PC-9 (cell line): ENCODE data around the gene PRLH.

Experiments used
- EZH2 ChIP-seq: fragments of 200-600 bp; sonication (generic); IDR thresholded peaks from 2 replicates; pipeline ENCODE4 v1.8.0; 2017; ENCODE audit warnings: antibody characterized with exemption, low read depth
- TF ChIP-seq, protein P1 (sequence below): fragments of 200-600 bp; sonication (generic); conservative IDR thresholded peaks from 2 replicates; pipeline ENCODE4 v1.6.1; 2017; ENCODE audit warnings: mixed run types, antibody characterized with exemption, mild to moderate bottlenecking, moderate library complexity

DNA sequence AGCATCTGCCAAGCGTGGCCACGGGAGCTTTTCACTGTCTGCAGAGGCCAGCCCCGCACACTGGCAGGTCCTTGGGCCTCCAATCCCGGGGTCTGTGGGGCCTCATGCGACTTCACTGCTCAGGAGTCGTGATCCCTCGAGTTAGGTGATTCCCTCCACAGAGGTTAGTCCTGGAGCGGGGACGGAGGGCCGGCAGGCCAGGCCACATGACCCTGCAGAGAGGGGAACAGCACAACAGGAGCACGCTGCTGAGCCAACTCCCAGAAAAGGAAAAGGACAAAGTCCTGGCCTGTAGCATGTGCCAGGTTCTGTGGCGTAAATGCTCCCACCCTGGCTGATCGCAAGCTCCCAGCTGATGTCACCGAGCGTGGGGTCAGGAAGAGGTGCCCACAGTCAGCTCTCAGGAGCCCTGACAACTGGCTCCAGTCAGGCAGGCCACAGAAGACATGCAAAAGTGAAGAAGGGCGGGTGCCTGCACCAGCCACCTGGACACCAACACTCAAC, 15.3 kb upstream of the PRLH start:
- TF ChIP-seq, protein P1, sequence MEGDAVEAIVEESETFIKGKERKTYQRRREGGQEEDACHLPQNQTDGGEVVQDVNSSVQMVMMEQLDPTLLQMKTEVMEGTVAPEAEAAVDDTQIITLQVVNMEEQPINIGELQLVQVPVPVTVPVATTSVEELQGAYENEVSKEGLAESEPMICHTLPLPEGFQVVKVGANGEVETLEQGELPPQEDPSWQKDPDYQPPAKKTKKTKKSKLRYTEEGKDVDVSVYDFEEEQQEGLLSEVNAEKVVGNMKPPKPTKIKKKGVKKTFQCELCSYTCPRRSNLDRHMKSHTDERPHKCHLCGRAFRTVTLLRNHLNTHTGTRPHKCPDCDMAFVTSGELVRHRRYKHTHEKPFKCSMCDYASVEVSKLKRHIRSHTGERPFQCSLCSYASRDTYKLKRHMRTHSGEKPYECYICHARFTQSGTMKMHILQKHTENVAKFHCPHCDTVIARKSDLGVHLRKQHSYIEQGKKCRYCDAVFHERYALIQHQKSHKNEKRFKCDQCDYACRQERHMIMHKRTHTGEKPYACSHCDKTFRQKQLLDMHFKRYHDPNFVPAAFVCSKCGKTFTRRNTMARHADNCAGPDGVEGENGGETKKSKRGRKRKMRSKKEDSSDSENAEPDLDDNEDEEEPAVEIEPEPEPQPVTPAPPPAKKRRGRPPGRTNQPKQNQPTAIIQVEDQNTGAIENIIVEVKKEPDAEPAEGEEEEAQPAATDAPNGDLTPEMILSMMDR, result no peak
- TF ChIP-seq EZH2, result no peak
